Sigmoid colon (tissue), 7 donors: Measurements from ENCODE around the gene PEX7. TPM values are rescaled to one million over a fixed set of nuclear protein-coding genes. Genes with fewer than 3 reads are reported as not detected.
"Not testable (repeated sequence)": the region's sequence is repeated elsewhere in the genome, so short reads cannot be mapped to it uniquely, and the experiment has no call there.

Source experiments
- DNase-seq: peaks from one replicate; pipeline ENCODE4 v3.0.0-alpha.2; 2019
- H3K27ac ChIP-seq, 4 donors: fragments of 200-600 bp; sonication (generic); one replicate each; pipeline ENCODE4 v1.5.1; 2016 to 2019; ENCODE audit warnings: mild to moderate bottlenecking in 1 of 4
- H3K27me3 ChIP-seq, 3 donors: fragments of 200-600 bp; sonication (generic); one replicate each; pipeline ENCODE4 v1.5.1; 2019; ENCODE audit warnings: mild to moderate bottlenecking in 1 of 3
- H3K36me3 ChIP-seq, 4 donors: fragments of 200-600 bp; sonication (generic); one replicate each; pipeline ENCODE4 v1.5.1; 2016 to 2019
- H3K4me1 ChIP-seq, 4 donors: fragments of 200-600 bp; sonication (generic); one replicate each; pipeline ENCODE4 v1.5.1; 2017 to 2019
- H3K4me3 ChIP-seq, 4 donors: fragments of 200-600 bp; sonication (generic); one replicate each; pipeline ENCODE4 v1.5.1; 2017 to 2019; ENCODE audit warnings: mild to moderate bottlenecking in 2 of 4, moderate library complexity in 1 of 4
- H3K9me3 ChIP-seq, 4 donors: fragments of 200-600 bp in 3 of 4; sonication (generic) in 3 of 4; one replicate each; pipeline versions ENCODE4 v1.5.1 to v1.6.1; 2013 to 2019
- CTCF ChIP-seq, 4 experiments: fragments of 450-650 bp in 3 of 4; fragments of 200-600 bp in 1 of 4; IDR thresholded peaks; one replicate each; pipeline ENCODE4 v1.5.1; 2016 to 2019; ENCODE audit warnings: antibody characterized with exemption in 4 of 4, mild to moderate bottlenecking in 3 of 4, moderate library complexity in 2 of 4
- EP300 ChIP-seq, 4 donors: sonication (generic); formaldehyde crosslinking; IDR thresholded peaks; one replicate each; pipeline ENCODE4 v1.6.1; 2017; ENCODE audit warnings: antibody characterized with exemption in 4 of 4
- POLR2A ChIP-seq, 2 donors: fragments of 450-650 bp; IDR thresholded peaks; one replicate each; pipeline ENCODE4 v1.6.1; 2016; ENCODE audit warnings: antibody characterized with exemption in 2 of 2, mild to moderate bottlenecking in 2 of 2, moderate library complexity in 2 of 2
- POLR2AphosphoS5 ChIP-seq, 4 donors: sonication (generic); formaldehyde crosslinking; IDR thresholded peaks; one replicate each; pipeline ENCODE4 v1.6.1; 2017; ENCODE audit warnings: antibody characterized with exemption in 4 of 4
- WGBS, 2 donors: extraction: QIAGEN DNeasy Blood & Tissue Kit; methylation state at CpG; one replicate each; pipeline ENCODE4 v1.1.7; 2013; 5-methylcytosine and 5-hydroxymethylcytosine counted together
- intact Hi-C: fragments of 100-400 bp; cut with DNase I; formaldehyde crosslinking; loops from one replicate; pipeline ENCODE4 v1.15.1; 2023
- polyA plus RNA-seq, 3 donors: library from polyadenylated mRNA; stranded (reverse); fragments of 200-250 nt; gene quantifications; one replicate each; pipeline ENCODE4 v1.2.3, GENCODE V29; 2013
- total RNA-seq, 4 donors: library from RNA; depleted of rRNA; stranded (reverse); fragments of >200 nt; gene quantifications; one replicate each; pipeline ENCODE4 v1.1.0, GENCODE V29; 2016
- donor health status: healthy with polysubstance abuse.
- donor health status: Bipolar disorder and iron deficiency.
- donor health status: healthy.

The PEX7 gene
- total and polyA plus RNA-seq, 7 donors, result 2.9 to 15.0 (median 6.9) TPM

DNA sequence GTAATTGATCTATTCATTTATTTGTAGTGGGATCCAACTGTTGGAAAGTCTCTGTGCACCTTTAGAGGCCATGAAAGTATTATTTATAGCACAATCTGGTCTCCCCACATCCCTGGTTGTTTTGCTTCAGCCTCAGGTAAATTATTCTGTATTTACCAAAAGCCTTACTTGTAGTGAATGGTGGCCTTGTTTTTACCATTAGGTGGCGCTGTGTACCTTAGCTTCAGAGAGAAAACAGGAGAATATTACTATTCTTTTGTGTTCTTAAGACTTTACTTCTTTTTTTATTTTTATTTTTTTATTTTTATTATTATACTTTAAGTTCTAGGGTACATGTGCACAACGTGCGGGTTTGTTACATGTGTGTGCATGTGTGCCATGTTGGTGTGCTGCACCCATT lies 23.7 kb downstream of the PEX7 start:
- H3K4me1 ChIP-seq, result peaks cover 0 to 8% (median 7%) of the 10 kb centered on the region in 4 donors
- H3K9me3 ChIP-seq, result no peaks in the 10 kb centered on the region
- no peaks in the 10 kb centered on the region for H3K36me3 ChIP-seq
- 44 to 53% methylated on average over 3 of the region's 3 CpGs for WGBS, 2 donors
- H3K4me3 ChIP-seq, result no peak overlapping the region
- H3K27me3 ChIP-seq, result no peaks in the 10 kb centered on the region
- H3K27ac ChIP-seq, result no peak overlapping the region
- TF ChIP-seq POLR2A (IDR thresholded peaks at IDR 0.05), result no peak
- TF ChIP-seq CTCF (IDR thresholded peaks at IDR 0.05), result peak in 3 of 4 experiments; percentile 36 to 64 (median 39)
- intact Hi-C loops, result no loop called here
- no peak for DNase-seq

GRCh38 chr6:136846477-136846876 lies 24.1 kb downstream of the PEX7 start:
- H3K27ac ChIP-seq, H3K9me3 ChIP-seq, intact Hi-C loops, DNase-seq, H3K4me3 ChIP-seq, H3K4me1 ChIP-seq, H3K27me3 ChIP-seq, H3K36me3 ChIP-seq: not testable (repeated sequence)
- 85 to 91% methylated on average over 4 of the region's 4 CpGs for WGBS, 2 donors

DNA sequence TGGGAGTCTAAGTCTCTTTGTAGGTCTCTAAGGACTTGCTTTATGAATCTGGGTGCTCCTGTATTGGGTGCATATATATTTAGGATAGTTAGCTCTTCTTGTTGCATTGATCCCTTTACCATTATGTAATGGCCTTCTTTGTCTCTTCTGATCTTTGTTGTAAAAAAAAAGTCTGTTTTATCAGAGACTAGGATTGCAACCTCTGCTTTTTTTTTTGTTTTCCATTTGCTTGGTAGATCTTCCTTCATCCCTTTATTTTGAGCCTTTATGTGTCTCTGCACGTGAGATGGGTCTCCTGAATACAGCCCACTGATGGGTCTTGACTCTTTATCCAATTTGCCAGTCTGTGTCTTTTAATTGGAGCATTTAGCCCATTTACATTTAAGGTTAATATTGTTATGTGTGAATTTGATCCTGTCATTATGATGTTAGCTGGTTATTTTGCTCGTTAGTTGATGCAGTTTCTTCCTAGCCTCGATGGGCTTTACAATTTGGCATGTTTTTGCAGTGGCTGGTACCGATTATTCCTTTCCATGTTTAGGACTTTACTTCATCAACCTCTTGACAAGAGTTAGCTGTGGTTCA lies 27.7 kb downstream of the PEX7 start:
- H3K27me3 ChIP-seq, H3K36me3 ChIP-seq, DNase-seq, H3K9me3 ChIP-seq, H3K27ac ChIP-seq, intact Hi-C loops, H3K4me1 ChIP-seq, H3K4me3 ChIP-seq: not testable (repeated sequence)
- WGBS, 2 donors, result 95 to 100% methylated on average over 4 of the region's 4 CpGs

GRCh38 chr6:136859430-136859829 lies 37.0 kb downstream of the PEX7 start:
- 49 to 75% methylated on average over 5 of the region's 5 CpGs for WGBS, 2 donors
- no peak for DNase-seq
- intact Hi-C loops, result no loop called here
- Histone ChIP-seq H3K27ac (no peak overlapping the region), H3K36me3 (no peaks in the 10 kb centered on the region), H3K27me3 (no peaks in the 10 kb centered on the region), H3K4me1 (no peaks in the 10 kb centered on the region), H3K9me3 (no peaks in the 10 kb centered on the region), H3K4me3 (no peak overlapping the region)
- TF ChIP-seq CTCF (IDR thresholded peaks at IDR 0.05), result no peak
- TF ChIP-seq POLR2A (IDR thresholded peaks at IDR 0.05), result no peak
- TF ChIP-seq POLR2AphosphoS5 (IDR thresholded peaks at IDR 0.05), result no peak
- TF ChIP-seq EP300 (IDR thresholded peaks at IDR 0.05), result no peak

- Histone ChIP-seq H3K27me3 (no peaks in the 10 kb centered on the region), H3K4me3 (no peak overlapping the region), H3K4me1 (no peaks in the 10 kb centered on the region), H3K9me3 (no peaks in the 10 kb centered on the region), H3K27ac (no peak overlapping the region), H3K36me3 (no peaks in the 10 kb centered on the region)
- 89 to 91% methylated on average over 1 of the region's 1 CpG for WGBS, 2 donors
- intact Hi-C loops, result no loop called here
- TF ChIP-seq EP300 (IDR thresholded peaks at IDR 0.05), result no peak
- no peak for TF ChIP-seq CTCF (IDR thresholded peaks at IDR 0.05)
- TF ChIP-seq POLR2A (IDR thresholded peaks at IDR 0.05), result no peak
- TF ChIP-seq POLR2AphosphoS5 (IDR thresholded peaks at IDR 0.05), result no peak
- DNase-seq, result no peak
These were observed 37.7 kb downstream of the PEX7 start for GRCh38 chr6:136860043-136860442.

- Histone ChIP-seq H3K4me1 (no peaks in the 10 kb centered on the region), H3K27me3 (no peaks in the 10 kb centered on the region), H3K9me3 (no peaks in the 10 kb centered on the region), H3K4me3 (no peak overlapping the region), H3K36me3 (no peaks in the 10 kb centered on the region), H3K27ac (no peak overlapping the region)
- no peak for DNase-seq
- intact Hi-C loops, result no loop called here
- WGBS, 2 donors, result 97 to 100% methylated on average over 1 of the region's 1 CpG
- TF ChIP-seq POLR2AphosphoS5 (IDR thresholded peaks at IDR 0.05), result no peak
- no peak for TF ChIP-seq POLR2A (IDR thresholded peaks at IDR 0.05)
- no peak for TF ChIP-seq EP300 (IDR thresholded peaks at IDR 0.05)
- TF ChIP-seq CTCF (IDR thresholded peaks at IDR 0.05), result no peak
These were observed 40.3 kb downstream of the PEX7 start for GRCh38 chr6:136862662-136863061.
